Activated T-helper 9 cell treated with anti-CD3 and anti-CD28 coated beads, Interleukin-2, amount 50 U/mL, for 16 hours (primary cell): ENCODE data around the gene MAP4K2.
"Not testable (repeated sequence)": the region's sequence is repeated elsewhere in the genome, so short reads cannot be mapped to it uniquely, and the experiment has no call there.

Experiments
- DNase-seq: peaks from one replicate; pipeline ENCODE4 v3.0.0-alpha.2; 2020; ENCODE audit warnings: low read depth

MAP4K2 gene

GRCh38 chr11:64803158-64803845, at the start of gene MAP4K2:
Gene MAP4K2, minus strand, starts transcription at chr11:64803214. Its CDS starts 65 bp downstream, at chr11:64803149.
- peak; percentile 85 for DNase-seq

DNA sequence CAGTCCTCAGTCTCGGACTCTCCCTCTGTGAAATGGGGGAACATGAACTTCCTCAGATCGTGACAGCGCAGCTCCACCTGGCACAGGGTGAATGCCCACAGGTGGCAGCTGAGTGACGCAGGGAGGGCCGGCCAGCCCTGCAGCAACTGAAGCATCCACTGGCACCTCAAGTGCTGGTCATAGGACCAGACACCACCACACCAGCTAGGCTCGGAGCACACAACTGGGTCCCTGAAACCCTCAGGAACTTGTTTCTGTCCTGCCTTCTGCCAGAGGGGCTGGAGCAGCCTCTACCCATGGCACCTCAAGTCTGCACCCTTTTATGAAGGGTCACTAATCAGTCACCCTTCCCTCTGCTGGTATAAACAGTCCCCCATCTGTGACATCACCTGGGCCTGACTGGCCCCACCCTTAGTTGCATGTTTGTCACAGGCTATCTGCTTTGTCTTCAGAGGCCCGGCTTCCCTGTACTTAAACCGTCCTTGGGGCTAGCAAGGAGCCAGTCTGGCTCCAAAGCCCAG, 48.9 kb upstream of the MAP4K2 start:
- DNase-seq: no peak

DNA sequence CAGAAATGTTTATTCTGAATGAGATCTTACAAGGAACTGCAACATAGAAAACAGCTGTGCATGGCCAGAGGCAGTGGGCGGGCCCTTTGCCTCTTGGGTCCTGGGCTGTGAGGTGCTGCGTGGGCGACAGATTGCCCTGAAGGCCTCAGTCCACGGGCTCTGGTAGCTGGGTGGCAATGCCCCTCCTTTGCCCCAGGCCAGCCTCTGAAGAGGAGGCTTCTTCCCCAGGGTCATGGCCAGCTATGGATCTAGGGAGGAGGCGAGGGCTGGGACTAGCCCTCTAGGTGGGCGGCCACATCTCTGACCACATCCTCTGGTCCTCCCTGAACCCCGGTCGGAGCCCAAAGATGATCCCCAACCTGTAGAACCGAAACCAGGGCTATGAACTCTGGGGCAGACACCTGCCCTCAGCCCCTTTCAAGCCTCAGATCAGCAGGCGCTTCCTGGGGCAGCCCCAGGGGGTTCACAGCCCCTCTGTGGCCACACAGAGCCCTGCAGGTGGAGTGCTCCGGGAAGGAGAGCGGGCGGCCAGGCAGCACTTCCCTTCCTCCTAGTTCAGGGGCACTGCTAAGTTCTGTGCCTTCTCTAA, 48.1 kb upstream of the MAP4K2 start:
- no peak for DNase-seq

DNA sequence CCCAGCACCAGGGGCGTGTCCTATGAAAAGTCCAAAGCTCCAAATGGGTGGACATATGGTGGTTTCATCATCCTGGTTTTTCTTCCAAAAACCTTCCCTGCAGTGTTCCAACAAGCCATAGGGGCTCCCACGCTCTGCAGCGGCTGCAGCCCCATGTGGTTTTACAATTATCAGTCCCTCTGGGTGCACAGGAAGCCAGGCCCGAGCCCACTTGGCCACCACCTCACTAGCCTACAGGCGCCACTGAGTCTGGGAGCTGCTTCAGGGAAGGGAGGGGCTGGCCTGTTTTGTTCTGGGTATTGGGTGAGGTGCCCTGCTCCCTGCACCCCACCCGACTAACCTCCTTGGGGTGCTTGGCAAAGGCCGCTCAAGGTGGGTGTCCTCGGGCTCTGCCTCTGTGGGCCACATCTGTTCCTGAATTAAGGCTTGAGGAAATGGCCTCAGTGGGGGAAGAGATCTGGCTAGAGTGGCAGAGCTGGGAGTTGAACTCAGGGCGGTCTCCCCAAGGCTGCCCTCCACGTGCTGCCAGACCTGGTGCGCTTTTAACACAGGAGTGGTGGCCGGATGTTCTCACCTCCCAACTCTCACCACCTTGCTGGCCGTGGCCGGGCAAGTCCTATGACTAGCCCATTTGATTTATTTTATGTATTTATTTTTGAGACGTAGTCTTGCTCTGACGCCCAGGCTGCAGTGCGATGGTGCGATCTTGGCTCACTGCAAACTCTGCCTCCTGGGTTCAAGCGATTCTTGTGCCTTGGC, 46.8 kb upstream of the MAP4K2 start:
- DNase-seq: no peak

GRCh38 chr11:64848826-64849597, 46.0 kb upstream of the MAP4K2 start:
- no peak for DNase-seq

DNA sequence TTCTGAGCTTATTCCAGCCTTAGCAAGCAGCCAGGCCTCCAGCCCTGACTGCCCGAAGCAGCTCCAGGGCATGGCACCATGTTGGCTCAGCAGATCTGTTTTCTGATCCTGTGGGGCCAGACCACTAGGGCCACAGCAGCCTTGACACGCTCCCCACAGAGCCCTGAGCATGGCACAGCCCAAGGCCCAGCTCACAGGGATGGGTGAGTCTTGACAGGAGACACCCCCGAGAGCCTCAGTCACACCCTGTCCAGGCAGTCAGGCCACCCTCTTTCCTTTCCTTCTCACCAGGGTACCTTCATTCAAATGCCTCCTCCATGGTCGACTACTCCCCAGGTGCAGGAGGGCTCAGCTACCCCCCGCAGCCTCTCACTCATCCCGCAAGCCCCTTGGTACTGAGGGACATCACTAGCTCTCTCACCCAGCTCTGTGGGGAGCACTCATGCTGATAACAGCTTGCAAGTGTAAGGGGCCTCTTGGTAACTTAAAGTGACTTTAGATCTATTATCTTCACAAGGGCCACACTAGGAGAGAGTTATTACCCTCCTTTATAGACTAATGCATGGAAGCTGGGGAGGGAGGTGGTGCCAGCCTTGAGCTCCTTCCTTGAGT, 45.3 kb upstream of the MAP4K2 start:
- no peak for DNase-seq

DNA sequence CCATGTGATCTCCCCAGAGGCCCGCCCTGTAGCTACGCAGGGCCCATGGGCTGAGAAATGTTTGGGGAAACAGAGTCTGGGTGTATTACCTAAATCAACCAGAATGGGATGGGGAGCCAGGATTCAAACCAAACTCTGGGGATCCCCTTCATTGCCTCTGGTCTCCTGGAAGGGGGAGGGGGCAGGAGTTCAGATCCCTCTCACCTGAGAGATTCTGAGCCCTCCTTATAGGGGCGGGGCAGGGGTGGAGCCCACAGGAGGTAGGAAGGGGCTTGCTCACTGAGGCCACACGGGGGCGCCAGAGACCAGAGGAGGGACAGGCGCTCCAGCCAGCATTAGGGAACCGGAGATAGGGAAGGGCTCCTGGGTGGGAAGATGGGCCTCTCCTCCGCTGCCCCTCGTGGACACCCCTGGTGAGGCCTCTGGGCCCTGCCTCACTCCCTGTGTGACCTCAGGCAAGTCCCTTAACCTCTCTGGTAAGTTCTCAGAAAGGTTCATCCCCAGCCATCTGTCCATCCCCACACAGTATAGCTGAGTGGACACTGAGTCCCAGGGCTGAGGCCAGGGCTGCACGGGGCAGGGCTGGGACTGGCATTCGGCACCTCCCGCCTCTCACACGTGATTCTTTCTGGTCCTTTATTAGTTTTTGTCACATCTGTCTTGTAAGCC, 44.1 kb upstream of the MAP4K2 start:
- peak; percentile 90 for DNase-seq

DNA sequence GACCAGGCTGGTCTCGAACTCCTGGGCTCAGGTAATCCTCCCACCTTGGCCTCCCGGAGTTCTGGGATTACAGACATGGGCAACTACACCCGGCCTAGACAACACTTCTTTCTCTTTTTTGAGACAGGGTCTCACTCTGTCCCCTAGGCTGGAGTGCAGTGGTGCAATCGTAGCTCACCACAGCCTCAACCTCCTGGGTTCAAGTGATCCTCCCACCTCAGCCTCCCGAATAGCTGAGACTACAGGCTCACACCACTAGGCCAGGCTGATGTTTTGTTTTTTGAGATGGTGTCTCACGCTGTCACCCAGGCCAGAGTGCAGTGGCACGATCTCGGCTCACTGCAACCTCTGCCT, 42.7 kb upstream of the MAP4K2 start:
- not testable (repeated sequence) for DNase-seq

DNA sequence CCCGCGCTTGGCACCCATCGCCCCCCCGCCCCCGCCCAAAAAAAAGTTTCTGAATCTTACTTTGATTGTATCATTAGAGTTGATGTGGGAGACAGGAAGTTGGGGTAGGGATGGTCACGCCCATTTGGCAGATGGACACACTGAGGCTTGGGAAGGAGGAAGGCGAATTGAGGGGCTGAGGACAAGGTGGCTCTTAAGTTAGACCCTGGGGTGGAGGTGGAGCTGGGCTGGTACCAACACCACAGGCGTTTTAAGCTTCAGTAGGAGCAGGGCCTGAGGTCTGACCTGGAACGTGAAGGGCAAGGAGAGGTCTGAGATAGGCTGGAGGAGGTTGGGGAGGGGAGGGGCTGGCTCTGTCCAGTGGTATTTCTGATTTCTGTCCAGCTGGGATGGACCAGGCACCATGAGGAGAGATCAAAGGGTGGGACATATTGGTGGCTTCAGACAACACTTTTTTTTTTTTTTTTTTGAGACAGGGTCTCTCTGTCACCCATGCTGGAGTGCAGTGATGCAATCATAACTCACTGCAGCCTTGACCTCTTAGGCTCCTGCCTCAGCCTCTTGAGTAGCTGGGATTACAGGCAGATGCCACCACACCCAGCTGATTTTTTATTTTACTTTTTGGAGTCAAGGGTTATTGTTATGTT, 42.2 kb upstream of the MAP4K2 start:
- DNase-seq: no peak

DNA sequence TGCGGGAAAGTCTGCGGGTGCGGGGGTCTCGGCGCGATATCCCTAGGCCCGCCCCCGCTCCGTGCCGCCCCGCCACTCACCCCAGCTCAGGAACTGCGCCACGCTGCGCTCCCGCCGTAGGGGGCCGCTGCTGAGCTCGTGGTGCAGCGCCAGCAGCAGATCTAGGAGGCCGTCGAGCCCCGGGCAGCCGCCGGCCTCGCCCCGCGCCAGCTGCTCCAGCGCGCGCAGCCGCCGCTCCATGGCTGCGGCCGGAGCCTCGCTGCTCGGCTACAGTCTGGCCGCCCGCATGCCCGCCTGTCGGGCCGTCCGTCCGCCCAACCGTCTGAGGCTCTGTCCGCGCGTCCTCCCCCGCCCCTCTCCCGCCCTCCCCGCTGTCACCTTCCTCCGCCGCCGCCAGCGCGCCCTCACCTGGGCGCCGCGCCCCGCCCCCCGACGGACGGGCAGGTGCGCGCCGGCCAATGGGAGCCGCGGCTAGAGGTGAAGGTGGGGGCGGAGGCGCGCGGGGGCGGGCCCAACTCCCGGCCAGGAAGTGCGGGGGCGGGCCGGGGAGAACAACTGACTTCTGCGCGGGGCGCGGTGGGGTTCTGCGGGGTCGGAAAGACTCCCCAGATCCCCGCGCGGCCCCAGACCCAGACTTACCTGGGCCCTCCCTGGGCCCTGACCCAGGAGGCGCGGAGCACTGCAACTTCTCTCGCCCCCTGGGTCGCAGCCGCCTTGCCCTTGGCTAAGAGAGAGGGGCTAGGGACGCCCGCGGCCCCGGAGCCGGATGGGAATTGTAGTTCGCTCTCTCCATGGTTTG, 41.5 kb upstream of the MAP4K2 start, which contains the start of gene CDC42BPG:
Gene CDC42BPG (minus strand): TSS at position 324 of the 799 bp plus-strand sequence. CDS start 84 bp downstream, at position 240.
- peak; percentile 52 for DNase-seq

DNA sequence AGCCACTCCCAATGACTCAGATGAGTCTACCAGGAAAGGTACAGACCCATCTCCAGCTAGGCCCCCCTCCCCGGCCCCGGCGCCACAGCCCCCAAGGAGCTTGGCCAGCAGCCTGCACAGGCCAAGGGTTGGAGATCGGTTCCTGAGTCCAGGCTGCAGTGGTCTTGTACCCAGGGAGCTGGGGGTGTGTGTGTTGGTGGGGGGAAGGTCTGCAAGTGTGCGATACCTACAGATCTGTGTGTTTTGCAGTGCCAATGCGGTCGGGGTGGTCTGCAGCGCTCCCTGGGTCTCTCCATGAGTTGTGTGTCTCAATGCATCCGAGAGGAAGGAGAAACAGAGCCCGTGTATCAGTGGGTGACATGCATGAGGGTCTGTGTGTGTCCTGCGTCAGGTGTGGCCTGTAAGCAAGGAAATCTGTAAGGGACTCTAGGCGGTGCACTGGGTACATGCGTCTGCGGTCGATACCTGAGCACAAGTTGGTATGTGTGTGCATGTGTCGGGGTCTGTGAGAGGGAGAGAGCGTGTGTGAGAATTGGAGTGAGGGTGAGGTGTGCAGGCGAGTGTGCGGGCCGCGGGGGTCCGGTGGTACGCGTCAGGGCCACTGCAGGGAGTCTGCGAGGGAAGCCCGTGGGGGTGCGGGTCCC, 40.8 kb upstream of the MAP4K2 start:
- DNase-seq: no peak

DNA sequence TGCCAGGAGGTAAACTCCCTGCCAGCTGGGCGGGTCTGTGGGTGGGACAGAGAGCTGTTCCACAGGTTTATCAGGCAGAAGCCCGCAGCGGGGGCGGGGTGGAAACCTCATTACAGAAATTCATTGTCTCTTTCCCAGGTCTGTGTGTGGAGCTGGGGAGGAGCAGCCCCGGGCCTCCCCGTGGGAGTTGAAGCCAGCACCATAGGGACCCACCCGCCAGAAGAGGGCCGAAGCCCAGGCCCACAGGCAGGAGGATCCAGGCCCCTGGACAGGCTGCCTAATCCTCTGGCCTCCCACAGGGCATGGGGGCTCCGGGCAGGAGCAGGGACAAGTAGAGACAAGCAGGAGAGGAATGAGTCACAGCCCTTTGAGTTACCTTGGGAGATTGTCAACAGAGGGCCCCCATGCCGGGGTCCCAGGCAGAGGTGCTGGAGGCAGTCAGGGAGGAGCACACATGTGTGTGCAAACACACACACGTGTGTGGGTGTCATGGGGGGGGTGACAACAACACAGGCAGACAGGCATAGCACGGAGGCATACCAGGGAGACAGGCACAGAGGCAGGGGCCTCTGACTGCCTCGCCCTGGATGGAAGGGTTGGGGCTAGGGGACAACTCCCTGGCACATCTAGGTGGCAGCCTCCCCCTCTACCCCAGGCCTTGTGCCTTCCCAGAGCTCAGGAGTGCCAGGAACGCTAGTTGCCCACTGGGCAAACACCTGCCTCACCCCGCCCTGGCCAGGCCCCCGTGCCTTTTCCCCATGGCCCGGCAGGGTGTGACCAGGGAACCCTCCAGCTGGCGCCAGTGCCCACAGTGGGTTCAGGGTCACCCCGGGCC, 40.1 kb upstream of the MAP4K2 start:
- no peak for DNase-seq

- no peak for DNase-seq
Measured at GRCh38 chr11:64842366-64842759, 39.3 kb upstream of the MAP4K2 start.

DNA sequence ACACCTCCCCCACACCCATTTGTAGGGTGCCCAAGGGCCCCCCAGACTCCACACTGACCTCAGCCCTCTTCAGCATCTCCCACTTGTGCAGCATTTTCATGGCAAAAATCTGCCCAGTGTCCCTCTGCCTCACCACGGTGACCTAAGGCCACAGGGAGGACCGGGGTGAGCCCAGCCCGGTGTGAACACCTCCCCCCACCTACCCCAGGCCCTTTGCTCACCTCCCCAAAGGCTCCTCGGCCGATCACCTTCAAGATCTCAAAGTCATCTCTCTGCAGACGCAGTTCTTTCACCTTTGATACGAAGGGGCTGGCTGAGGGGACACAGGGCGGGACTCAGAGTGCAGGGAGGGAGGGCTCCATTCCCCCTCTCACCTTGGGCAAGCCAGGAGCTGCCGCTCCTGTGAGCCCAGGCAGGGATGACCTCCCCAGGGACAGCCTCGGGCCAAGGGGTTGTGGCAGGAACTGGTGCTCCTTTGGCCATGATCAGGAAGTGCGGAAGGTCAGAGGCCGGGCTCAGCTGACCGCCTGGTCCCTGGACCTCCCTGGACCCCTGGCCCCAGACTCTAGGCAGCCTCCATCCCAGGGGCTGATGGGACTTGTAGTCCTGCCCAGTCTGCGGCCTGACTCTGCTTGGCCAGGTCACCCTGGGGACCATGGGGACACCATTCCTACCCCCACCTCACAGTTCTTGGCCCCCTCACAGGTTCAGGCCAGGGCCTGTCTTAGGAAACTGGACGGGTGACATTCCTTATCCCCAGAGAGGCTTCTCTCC, 38.8 kb upstream of the MAP4K2 start:
- no peak for DNase-seq

GRCh38 chr11:64839887-64840782, 37.1 kb upstream of the MAP4K2 start:
- no peak for DNase-seq

DNA sequence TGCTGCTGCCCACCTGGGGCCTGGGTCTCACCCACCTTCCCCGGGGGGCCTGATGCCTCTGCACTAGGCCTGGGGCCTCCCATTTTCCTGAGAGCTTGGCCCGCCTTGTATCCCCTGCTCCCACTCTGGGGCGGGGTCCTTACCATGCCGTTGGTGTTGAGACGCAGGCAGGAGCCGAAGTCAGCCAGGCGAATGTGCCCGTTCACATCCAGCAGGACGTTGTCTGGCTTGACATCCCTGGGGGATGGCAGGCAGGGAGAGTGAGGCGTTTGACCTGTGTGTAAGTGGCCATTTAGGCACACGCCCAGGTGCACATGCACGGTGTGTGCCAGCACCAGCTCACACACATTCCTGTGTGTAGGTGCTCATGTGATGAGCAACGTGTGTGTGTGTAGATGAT, 36.3 kb upstream of the MAP4K2 start:
- DNase-seq: no peak
